NCI-H1436 (cell line): ENCODE measurements around the gene IL11.

ENCODE experiments used
- DNase-seq: peaks from one replicate; lab custom pipeline; 2025; lab: John Stamatoyannopoulos, UW

IL11 gene

DNA sequence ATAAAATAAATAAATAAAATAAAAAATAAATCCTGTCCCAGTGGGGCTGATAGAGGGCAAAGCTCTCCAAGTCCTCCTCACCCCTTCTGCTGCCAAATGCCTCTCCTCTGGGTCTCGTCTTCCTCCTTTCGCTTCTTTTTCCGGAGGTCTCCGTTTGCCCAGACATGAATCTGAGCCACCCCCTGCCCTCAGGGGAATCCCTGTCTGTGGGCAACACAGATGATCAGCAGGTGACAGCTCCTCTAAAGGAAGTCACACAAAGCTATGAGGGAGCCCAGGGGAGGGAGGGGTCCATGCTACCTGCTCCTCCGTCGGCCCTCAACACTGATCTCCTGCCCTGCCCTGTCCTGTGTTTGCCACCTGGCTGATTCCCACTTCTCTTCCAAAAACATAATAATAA is 45.6 kb downstream of the IL11 start:
- DNase-seq = no peak

DNA sequence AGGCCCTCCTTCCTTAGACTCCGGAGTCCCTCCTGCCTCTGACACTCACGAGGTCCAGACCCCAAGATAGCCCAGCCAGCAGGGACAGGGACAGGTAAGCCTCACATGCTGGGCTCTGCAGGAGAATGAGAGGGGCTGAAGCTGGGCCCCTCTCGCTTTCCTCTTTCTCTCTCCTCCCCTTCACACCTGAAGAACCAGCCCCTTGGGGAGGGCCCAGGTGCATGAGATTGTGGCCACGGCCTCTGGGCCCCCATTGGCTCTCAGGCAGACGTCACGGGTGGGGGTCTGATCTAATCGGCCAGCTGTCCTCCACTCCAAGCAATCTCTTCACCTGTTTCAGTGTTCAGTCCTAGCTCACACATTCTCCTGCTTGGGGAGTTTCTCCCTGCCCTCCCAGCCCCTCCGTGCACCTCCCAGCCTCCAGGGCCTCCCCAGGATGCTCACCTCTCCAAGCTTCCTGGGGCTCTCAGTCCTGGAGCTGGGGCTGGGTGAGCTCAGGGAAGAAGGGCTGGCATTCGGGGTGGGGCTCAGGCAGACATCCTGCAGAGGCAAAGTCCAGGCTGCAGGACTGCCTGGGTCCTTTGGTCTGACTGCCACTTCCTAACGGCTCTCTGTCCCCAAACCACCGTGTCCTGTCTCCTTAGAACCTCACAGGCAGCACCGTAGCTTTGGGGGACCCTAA is 47.9 kb downstream of the IL11 start:
- no peak for DNase-seq

DNA sequence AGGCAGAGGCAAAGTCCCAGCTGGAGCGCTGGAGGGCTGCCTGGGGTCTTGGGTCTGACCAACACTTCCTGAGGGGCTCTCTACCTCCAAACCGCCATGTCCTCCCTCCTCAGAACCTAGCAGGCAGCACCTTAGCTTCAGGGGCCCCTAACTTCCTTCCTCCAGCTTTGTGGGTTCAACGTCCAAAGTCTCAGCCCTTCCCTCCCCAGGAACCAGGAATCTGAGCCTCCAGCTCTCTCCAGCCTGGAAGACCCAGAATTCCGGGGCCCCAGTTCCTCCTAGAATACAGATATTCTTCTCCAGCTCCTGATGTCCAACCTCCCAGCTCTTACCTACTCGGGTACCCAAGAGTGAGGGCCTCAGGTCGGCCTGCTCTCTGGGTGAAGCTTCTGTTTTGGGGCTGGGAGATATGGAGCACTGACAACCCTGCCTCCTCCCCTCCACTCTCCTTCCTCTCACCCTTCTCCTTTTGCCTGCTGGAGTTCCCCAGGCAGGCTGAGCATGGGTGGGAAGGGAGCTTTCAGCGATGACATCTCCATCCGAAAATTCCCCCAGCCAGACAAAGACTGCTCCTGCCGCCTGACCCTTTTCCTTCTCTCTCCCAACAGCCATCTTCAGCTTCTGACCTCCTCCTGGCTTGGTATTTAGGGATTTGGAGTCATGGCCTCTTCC is 48.7 kb downstream of the IL11 start:
- DNase-seq = no peak

DNA sequence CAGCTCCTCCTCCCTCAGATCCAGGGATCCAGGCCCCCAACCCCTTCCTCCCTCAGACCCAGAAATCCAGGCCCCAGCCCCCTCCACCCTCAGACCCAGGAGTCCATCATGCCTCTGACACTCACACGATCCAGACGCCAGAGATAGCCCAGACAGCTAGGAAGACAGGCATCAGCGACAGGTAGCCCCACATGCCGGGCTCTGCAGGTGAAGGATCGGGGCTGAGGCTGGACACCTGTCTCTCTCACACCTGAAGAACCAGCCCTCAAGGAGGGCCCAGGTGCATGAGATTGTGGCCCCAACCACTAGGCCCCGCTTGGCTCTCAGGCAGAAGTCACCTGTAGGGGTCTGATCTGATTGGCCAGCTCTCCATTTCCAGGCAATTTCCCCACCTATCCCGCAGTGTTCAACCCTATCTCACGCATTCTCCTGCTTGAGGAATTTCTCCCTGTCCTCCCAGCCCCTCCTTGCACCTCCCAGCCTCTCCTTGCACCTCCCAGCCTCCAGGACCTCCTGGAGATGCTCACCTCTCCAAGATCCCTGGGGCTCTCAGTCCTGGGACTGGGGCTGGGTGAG is 49.3 kb downstream of the IL11 start:
- DNase-seq = no peak

DNA sequence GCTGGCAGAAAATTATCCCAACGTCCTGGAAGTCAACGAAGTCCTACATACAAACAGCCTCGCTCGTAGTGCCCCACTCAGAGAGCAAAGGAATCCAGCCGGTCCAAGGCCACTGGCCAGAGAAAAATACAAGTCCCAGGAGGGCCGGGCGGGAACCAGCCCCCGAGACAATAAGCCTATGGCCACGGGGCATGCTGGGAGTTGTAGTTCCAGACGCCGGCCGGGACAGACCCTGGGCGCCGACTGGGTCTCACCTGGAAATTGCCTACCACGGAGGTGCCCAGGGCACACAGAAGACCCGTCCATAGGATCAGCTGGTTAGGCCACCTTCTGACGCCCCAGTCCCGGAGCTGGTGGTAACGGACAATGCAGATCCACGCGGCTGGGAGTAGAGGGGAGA is 50.5 kb downstream of the IL11 start:
- no peak for DNase-seq

DNA sequence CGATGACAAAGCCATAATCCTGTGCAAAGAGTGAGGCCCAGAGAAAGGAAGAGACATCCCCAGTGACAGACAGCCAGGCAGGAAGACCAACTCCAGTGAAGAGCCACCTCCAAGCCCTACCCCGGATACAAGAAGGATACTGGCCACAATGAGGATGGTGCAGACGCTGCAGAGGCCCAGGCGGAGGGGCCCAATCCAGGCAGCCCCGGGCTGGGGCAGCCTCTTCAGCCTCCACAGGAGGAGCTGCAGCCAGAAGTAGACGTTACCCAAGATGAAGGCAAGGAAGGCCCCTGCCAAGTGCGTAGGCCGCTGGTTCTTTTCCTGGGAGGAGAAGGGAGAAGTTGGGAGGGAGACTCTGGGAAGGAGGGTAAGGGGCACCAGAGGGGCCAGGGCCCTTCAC is 53.6 kb downstream of the IL11 start:
- no peak for DNase-seq

DNA sequence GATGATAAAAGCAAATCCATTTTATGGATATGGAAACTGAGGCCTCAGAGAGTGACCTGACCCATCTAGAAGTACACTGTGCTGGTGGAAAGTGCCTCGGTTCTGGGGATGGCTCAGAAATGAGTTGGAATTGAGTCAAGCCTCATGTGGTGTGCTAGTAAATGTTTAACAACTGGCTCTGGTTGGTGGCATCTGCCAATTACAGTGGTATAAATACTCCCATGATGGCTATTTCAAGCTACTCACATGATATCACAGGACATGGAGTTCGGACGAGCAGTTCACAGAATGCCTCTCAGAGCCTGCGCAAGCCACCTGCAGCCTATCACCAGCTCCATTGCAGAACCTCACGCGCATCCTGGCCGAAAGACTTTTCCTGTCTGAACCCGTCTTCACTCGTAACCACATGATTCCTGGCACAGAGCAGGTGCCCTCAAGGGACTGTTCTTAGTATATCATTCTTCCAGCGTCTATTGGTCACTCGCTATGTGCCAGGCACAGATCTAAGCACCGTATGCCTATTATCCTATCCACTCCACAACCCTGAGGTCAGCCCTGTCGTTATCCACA is 54.2 kb downstream of the IL11 start:
- no peak for DNase-seq

DNA sequence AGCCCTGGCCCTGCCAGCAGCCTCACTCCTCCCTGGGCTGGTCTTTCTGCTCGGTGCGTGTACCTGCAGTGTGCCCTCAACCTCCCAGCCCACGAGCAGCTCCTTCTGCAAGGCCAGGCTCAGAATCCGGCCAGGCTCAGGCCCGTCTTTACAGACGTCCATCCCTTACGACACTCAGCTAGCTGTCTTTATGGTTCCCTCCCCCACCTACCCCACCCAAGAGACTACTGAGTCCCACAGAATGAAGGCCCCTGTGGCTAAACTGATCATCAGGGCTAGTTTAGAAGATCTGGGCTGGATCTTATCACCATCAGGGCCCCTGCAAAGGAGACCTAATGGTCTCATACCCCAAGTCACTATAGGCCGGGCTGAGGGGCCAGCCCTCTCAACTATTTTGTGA is 55.9 kb downstream of the IL11 start:
- no peak for DNase-seq
